Parathyroid adenoma (tissue), 2 donors: Measurements from ENCODE around the gene TMBIM6.

Experiments
- H2AFZ ChIP-seq: fragments of 300-600 bp; sonication (generic); one replicate; pipeline ENCODE4 v1.7.0; 2017; ENCODE audit warnings: antibody characterized with exemption, mild to moderate bottlenecking
- H3K27ac ChIP-seq: fragments of 300-600 bp; sonication (generic); one replicate; pipeline ENCODE4 v1.7.0; 2017
- H3K27me3 ChIP-seq: fragments of 300-600 bp; sonication (generic); one replicate; pipeline ENCODE4 v1.7.0; 2017; ENCODE audit warnings: low read length; ENCODE audit not compliant: control insufficient read depth, insufficient read depth
- H3K36me3 ChIP-seq: fragments of 300-600 bp; sonication (generic); one replicate; pipeline ENCODE4 v1.7.0; 2017; ENCODE audit warnings: low read length; ENCODE audit not compliant: control insufficient read depth, insufficient read depth
- H3K4me1 ChIP-seq: fragments of 300-600 bp; sonication (generic); one replicate; pipeline ENCODE4 v1.7.0; 2017; ENCODE audit warnings: control low read depth
- H3K4me2 ChIP-seq: fragments of 300-600 bp; sonication (generic); one replicate; pipeline ENCODE4 v1.7.0; 2017; ENCODE audit warnings: low read length
- H3K4me3 ChIP-seq: fragments of 300-600 bp; sonication (generic); one replicate; pipeline ENCODE4 v1.7.0; 2017; ENCODE audit warnings: low read depth, low read length
- H3K79me2 ChIP-seq: fragments of 300-600 bp; sonication (generic); one replicate; pipeline ENCODE4 v1.7.0; 2017; ENCODE audit warnings: control low read depth
- H3K9ac ChIP-seq: fragments of 300-600 bp; sonication (generic); one replicate; pipeline ENCODE4 v1.7.0; 2017; ENCODE audit warnings: mild to moderate bottlenecking
- H3K9me3 ChIP-seq: fragments of 300-600 bp; sonication (generic); one replicate; pipeline ENCODE4 v1.7.0; 2017; ENCODE audit warnings: low read length; ENCODE audit not compliant: control insufficient read depth
- TF ChIP-seq, protein P1 (sequence below): fragments of 300-600 bp; sonication (generic); IDR thresholded peaks from one replicate; pipeline ENCODE4 v1.7.0; 2017; ENCODE audit warnings: antibody characterized with exemption, mild to moderate bottlenecking
- donor health status: primary hyperparathyroidism.

Gene TMBIM6

DNA sequence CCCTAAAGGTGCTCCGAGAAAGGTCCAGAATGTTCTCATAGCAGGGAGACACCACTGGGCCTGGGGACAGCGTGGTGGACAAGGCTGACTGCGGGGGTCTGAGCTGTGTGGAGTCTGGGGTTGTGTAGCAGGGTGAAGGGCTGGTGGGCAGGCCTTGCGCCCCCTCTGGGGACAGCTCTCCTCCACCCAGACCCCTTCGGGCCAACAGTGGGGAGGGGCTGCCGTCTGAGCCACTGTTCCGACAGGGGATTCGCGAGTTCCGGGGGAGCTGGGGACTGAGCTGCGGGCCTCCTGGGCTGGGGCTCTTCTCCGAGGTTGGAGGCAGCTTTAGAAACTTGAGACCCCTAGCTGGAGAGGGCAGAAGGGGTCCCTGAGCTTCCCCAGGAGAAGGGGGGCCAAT, 54.8 kb downstream of the TMBIM6 start:
- Histone ChIP-seq H3K4me1 (no peaks in the 10 kb centered on the region), H3K9me3 (no peaks in the 10 kb centered on the region), H3K27me3 (no peaks in the 10 kb centered on the region), H3K4me2 (no peak overlapping the region), H3K79me2 (no peaks in the 10 kb centered on the region), H2AFZ (no peak overlapping the region), H3K36me3 (no peaks in the 10 kb centered on the region), H3K4me3 (no peak overlapping the region), H3K27ac (no peak overlapping the region), H3K9ac (no peak overlapping the region)
- TF ChIP-seq, protein P1, sequence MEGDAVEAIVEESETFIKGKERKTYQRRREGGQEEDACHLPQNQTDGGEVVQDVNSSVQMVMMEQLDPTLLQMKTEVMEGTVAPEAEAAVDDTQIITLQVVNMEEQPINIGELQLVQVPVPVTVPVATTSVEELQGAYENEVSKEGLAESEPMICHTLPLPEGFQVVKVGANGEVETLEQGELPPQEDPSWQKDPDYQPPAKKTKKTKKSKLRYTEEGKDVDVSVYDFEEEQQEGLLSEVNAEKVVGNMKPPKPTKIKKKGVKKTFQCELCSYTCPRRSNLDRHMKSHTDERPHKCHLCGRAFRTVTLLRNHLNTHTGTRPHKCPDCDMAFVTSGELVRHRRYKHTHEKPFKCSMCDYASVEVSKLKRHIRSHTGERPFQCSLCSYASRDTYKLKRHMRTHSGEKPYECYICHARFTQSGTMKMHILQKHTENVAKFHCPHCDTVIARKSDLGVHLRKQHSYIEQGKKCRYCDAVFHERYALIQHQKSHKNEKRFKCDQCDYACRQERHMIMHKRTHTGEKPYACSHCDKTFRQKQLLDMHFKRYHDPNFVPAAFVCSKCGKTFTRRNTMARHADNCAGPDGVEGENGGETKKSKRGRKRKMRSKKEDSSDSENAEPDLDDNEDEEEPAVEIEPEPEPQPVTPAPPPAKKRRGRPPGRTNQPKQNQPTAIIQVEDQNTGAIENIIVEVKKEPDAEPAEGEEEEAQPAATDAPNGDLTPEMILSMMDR = no peak

DNA sequence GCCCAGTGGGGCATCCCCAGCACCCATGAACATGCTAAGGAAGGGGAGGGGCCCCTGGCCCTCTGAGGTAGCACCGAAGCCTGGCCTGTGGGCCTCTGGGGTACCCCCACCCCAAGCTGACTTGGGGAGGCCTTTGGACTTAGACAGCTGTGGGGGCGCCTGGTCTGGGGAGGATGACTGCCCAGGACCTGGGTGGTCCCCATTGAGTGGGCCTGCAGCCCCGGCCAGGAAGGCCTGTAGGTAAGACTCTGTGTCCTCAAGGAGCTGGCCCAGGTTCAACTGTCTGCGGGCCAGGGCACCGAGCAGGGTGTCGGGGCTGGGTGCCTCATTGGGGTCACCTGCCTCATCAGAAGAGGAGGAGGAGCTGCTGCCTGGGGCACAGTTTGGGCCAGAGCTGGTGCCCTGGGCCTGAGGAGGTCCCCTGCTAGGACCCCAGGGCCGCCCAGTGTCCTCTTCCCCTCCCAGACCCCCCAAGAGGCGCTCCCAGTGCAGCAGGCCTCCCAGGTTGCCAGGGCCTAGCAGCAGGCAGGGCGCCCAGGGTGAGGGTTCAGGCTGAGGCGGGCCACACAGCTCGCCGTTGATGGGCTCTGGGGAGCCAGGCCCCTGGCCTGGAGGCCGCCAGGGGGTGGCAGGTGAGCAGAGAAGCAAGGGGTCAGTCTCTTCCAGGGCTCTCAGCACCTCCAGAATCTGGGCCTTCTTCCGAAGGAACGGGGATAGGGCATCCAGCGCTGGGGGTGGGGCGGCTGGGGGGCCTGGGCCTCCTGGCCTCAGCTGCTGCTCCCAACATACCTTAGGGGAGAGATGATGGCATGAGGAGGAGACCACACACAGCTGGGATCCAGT, 55.5 kb downstream of the TMBIM6 start:
- H3K4me1 ChIP-seq = no peaks in the 10 kb centered on the region
- no peaks in the 10 kb centered on the region for H3K27me3 ChIP-seq
- no peaks in the 10 kb centered on the region for H3K9me3 ChIP-seq
- H3K4me2 ChIP-seq = no peak overlapping the region
- no peak overlapping the region for H3K4me3 ChIP-seq
- no peaks in the 10 kb centered on the region for H3K79me2 ChIP-seq
- H3K36me3 ChIP-seq = no peaks in the 10 kb centered on the region
- H2AFZ ChIP-seq = no peak overlapping the region
- TF ChIP-seq, protein P1 = no peak
- no peak overlapping the region for H3K9ac ChIP-seq
- H3K27ac ChIP-seq = no peak overlapping the region

DNA sequence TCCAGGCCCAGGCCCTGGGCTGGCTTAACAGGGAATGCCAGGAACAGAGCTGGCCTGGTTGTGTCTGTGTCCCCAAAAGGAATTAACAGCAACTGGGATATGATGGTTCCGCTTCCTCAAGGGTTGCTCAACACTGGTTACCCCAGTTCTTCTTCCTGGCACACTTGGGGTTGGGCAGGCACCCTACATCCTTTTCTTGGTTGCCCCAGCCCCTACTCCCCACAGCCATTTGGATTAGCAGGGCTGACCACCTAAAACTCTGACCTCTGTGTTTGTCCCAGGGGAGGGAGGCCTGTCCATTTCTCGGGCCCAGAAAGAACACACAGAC, 56.1 kb downstream of the TMBIM6 start:
- Histone ChIP-seq H3K36me3 (no peaks in the 10 kb centered on the region), H3K27ac (no peak overlapping the region), H2AFZ (no peak overlapping the region), H3K4me3 (no peak overlapping the region), H3K9ac (no peak overlapping the region), H3K9me3 (no peaks in the 10 kb centered on the region), H3K4me1 (no peaks in the 10 kb centered on the region), H3K27me3 (no peaks in the 10 kb centered on the region), H3K79me2 (no peaks in the 10 kb centered on the region), H3K4me2 (no peak overlapping the region)
- TF ChIP-seq, protein P1 = no peak

DNA sequence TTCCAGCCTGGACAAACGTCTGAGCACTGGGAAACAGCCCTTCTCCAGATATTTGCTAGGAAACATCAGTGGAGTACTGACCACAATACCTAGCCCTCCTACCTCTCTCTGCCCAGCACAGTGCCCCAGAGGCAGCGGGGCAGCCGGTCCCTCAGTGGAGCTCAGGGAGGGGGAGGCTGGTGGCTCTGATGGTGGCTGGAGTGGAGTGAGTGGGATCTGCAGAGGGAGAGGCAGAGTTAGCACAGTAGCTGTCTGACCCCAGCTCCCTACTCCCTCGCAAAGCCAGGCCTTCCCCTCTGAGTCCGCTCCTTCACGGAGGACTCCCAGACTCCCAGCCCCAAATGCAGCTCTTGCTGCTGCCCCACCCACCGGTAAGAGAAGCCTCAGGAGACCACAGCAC, 56.9 kb downstream of the TMBIM6 start:
- Histone ChIP-seq H3K79me2 (no peaks in the 10 kb centered on the region), H2AFZ (no peak overlapping the region), H3K27ac (no peak overlapping the region), H3K4me2 (no peak overlapping the region), H3K9me3 (no peaks in the 10 kb centered on the region), H3K4me1 (no peaks in the 10 kb centered on the region), H3K9ac (no peak overlapping the region), H3K36me3 (no peaks in the 10 kb centered on the region), H3K27me3 (no peaks in the 10 kb centered on the region), H3K4me3 (no peak overlapping the region)
- TF ChIP-seq, protein P1 = no peak

DNA sequence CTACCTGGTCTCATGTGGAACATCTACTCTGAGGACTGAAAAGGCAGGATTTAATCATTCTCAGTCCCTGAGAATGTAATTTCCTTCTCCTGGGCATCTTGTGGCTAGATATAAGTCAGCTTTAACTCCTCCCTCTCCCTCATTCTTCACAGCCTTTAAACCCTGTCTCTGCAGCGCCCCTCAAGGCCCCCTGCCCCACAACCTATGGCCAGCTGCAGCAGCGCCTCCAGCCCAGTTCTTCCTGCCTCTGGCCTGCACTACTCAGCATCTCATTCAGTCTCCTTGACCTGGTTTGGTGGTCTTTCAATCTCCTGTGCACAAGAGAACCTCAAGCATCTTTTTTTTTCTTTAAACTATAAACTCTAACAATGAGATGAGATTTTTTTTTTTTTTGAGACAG, 57.6 kb downstream of the TMBIM6 start:
- H3K79me2 ChIP-seq = peaks cover 2% of the 10 kb centered on the region
- no peaks in the 10 kb centered on the region for H3K9me3 ChIP-seq
- H3K4me3 ChIP-seq = no peak overlapping the region
- H3K27me3 ChIP-seq = no peaks in the 10 kb centered on the region
- H3K9ac ChIP-seq = no peak overlapping the region
- TF ChIP-seq, protein P1 = no peak
- H3K4me2 ChIP-seq = no peak overlapping the region
- no peaks in the 10 kb centered on the region for H3K36me3 ChIP-seq
- no peaks in the 10 kb centered on the region for H3K4me1 ChIP-seq
- no peak overlapping the region for H3K27ac ChIP-seq
- H2AFZ ChIP-seq = no peak overlapping the region
